HG02884 (cell line): Measurements from ENCODE around the gene ARL4A.

Experiments used
- ATAC-seq: cut with Tn5 transposase; IDR thresholded peaks from one replicate; pipeline ENCODE4 v1.9.1; 2021; ENCODE audit warnings: mild to moderate bottlenecking, moderate library complexity; ENCODE audit not compliant: unreplicated experiment

Gene ARL4A

DNA sequence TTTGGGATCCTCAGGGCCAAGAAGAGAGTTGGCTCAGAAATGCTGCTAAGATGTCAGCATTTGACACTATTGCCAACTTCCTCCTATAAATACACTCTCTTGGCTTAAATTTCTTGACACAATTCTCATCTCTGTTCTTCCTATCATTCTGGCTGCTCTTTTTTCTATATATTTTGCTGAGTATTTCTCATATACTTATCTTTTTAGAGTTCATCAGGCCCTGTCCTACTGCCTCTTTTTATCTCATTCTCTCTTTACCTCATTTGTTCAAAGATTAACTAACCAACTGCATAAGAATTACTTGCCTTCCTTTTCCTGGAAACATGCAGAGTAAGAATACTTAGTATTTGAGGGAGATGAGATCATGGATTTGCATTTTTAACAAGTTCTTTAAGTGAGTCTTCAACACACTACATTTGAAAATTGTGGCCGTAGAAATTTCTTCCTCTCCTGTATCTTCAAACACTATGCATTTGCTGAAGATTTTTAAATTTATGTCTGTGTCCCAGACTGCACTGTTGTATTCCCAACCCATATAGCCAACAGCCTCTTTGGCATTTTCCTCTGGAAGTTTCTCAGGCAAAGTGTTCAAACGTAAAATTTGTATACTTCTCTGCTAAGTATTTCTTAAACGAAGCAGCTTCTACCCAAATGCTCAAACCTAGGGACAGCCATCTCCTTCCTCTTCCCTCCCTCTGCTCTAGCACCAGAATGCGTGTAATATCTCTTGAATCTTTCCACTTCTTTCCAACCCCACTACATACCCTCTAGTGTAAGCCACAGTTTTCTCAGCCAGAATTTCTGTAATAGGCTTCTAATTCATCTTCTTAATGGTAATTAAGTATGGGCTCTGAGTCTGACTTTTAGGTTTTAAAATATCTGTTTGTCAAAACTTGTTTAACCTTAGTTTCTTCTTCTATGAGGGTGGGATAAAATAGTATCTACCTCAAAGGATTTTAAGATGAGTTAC lies 35.5 kb downstream of the ARL4A start:
- ATAC-seq: no peak

DNA sequence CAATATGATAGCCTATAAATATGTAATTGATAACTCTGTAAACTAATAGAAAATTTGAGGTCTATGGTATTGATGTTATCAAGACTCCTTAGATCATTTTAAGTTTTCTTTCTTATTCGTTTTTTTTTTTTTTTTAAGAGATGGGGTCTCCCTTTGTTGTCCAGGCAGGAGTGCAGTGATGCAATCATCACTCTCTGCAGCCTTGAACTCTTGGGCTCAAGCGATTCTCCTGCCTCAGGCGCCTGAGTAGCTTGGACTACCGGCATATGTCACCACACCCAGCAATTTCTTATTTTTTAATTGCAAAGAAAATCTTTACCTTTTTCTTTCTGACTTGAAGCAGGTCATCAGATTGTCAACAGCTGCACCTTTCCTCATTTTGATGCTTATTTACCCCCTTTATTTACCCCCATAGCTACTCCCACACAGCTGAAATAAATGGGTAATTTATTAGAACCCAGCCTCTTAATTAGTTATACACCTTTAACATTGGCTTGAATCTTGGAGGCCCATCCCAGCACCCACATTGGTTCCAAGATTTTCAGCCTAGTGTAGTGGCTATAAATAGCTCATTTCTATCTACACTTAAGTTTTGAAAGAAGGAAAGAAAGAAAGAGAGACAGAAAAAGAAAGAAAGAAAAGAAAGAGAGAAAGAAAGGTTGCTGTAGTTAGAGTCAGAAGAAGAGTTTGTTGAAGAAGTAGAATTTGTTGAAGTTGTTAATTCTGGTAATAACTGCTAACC lies 38.3 kb downstream of the ARL4A start:
- ATAC-seq: no peak

DNA sequence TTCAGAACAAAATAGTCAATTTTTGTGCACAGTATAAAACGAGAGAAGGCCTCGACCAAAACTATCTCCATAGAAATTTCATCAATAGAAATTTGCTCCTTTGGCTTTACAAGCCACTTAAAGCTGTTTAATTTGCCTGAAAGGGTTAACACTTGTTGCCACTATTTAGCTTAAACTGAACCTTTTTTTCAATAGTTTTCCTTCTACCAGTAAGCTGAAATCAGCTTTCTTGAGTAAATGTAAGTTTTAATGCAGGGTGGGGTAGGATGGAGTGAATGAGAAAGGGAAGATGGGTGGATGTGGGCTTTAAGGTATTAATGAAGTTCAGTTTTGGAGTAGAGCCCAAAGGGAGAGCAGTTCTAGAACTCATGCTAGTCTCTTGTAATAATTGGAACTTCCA lies 39.5 kb downstream of the ARL4A start:
- ATAC-seq: no peak

DNA sequence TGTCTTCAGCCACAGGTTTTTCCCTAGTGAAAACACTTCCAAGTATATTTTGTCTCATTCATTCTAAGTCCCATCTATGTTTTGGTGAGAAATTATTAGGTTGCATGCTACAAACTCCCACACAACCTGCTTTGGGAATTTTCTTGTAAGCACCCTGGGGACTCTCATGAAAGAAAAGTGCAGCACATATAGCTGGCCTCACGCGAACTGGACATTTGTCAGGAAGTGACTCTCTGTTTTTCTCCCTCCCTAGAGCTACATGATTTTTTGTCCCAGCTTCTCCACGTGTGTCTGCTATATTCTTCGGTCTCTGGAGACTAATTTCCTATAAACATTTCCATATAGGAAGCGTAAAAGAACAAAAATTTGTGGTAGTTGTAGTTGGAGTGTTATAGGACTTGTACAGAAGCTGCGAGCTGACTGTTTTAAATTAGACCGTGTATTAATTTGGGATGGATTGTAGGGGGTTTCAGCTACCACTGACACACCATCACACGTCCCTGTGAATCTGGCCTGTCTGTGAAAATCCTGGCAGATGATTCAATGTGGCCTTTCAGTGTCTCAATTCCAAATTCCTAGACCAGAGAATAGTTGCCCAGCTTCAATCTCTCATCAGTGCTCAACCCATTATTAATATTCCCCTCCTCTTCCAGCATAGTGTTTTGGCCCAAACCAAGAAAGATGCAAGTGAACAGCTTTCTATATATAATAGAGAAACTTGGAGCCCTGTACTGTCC lies 40.2 kb downstream of the ARL4A start:
- no peak for ATAC-seq

DNA sequence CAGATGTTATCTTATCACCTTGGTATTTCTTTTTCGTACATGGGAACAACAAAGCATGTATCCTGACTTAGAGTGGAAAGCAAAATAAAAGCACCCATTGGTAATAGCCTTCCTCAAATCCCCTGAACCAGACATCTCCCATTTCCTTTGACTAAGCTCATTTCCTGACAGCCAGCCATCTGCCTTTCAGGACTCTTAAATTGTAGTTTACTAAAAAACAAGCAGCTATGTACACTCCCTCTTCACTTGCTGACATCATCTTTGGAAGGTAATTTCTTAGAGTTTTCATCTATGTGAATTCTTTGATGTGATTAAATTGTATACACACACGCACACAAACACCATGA lies 40.7 kb downstream of the ARL4A start:
- ATAC-seq: no peak

DNA sequence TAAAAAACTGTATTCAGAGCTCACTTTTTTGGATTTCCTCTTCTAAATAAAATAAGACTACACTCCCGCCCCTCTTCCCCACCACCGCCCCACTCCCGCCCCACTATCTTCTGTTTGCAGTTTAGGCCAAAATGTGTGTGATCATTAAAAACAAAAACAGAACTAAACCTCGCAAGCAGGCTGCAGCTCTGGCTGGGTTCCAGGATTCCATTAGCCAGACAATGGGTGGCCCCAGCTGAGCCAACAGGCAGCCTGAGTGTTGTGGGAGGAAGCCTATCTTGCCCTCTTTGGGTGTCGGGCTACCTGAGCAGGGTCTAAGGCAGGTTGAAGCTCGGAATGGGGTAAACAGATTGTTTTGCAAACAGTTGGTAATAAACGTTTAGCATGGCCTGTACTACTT lies 41.7 kb downstream of the ARL4A start:
- ATAC-seq: no peak

DNA sequence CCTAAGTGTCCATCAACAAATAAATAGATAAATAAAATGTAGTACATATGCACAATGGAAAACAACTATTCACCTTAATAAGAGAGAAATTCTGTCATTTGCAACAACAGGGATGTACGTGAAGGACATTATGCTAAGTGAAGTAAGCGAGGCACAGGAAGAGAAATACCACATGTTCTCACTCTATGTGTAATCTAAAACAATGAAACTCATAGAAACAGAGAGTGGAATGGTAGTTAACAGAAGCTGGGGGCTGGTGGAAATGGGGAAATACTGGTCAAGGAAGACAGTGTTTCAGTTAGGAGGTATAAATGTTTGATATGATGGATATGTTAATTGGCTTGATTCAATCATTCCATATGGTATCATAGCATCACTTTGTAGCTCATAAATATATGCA lies 43.1 kb downstream of the ARL4A start:
- no peak for ATAC-seq

DNA sequence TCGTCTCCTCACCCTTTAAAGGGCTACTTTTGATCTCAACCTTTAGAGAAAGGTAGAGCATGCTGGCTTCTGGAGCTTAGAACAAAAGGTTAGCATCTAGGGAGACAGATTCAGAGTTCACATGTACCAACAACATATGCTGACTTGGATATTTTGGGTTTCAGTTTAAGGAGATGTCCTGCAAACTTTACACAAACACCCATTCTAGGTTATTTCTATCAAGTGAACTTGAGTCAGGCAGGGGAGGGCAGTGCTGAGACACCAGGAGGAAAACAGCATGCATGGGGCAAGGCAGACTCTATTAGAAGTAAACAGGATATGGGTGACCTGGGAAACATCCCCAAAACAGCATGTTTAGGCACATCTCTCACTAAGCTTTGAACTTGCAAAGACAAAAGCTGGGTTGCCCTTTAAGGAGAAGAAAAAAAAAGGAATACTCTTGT lies 43.8 kb downstream of the ARL4A start:
- no peak for ATAC-seq

DNA sequence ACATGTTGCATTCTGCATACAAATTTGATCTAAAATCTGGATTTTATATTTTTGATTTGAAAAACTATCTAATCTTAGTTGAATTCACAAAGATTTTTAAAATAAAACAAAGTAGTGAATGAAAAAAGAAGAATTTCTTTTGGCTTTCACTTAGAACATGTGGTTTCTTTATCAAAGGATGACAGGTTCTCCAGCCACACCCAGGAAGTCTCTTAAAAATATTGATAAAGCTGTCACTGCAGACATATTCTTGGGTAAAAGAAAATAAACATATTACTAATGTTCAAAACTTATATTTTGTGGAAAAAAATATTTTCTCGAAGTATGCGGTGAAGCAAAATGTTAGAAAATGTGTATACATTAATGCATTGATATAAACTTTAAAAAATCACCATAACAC lies 44.3 kb downstream of the ARL4A start:
- ATAC-seq: no peak

DNA sequence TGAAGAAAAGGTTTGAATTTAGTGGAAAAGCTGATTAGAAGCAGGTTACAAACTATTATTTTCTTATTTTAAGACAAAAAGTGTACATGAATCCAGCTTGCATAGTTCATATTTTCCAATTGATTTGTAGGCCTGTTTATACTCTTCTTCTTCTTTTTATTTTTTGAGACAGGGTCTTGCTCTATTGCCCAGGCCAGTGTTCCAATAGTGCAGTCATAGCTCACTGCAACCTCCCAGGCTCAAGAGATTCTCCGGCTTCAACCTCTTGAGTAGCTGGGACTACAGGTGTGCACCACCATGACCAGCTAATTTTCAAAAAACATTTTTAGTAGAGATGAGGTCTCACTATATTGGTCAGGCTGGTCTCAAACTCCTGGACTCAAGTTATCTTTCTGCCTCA lies 45.0 kb downstream of the ARL4A start:
- ATAC-seq: no peak

DNA sequence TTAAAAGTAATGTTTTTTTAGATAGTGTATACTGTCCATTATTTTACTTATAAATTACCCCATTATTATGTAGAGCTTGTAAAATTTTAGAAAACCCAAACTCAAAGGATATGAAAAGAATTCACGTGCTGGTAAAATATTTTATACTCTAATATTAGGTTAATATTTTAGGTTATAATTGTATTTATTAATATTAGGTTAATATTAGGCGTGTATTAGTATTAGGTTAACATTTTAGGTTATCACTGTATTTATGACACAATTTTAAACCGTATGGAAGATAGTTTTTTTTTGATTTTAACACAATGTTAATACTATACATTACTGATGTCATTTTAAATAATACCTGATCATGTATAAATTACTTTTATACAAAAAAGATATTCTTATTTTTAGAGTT lies 48.5 kb downstream of the ARL4A start:
- ATAC-seq: no peak

DNA sequence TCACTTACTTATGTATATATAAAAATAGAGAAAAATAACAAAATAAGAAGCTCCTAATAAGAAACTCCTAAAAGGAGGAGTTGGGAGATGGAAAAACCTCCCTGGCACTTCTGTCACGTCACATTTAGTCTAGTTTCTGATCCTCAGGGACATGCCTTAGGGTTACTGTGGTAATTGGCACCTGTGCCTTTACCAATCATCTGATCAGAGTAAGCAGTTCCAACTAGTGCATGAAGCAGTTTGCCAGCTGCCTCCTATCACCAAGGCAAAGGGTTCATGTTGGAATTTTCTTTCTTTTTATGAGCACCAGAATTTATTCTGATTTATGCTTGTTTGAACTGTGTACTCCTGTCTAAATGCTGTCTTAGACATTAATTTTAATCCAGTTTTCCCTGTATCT lies 49.9 kb downstream of the ARL4A start:
- no peak for ATAC-seq

DNA sequence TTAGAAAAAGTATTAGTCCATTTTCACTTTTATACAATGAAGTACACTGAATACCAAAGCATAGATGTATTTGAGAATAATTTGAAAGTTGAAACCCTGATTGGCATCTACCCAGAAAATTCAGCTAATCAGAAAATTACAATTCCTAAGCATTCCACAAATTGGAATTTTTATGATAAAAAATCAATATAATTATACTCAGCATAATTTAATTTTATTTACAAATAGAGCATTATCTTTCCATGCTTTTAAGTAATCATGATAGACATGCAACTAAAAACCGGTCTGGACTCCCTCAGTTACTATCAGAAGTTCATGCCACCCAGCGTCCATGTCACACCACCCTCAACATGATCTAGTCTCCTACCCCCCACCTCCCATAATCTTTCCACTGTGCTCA lies 50.4 kb downstream of the ARL4A start:
- ATAC-seq: no peak

DNA sequence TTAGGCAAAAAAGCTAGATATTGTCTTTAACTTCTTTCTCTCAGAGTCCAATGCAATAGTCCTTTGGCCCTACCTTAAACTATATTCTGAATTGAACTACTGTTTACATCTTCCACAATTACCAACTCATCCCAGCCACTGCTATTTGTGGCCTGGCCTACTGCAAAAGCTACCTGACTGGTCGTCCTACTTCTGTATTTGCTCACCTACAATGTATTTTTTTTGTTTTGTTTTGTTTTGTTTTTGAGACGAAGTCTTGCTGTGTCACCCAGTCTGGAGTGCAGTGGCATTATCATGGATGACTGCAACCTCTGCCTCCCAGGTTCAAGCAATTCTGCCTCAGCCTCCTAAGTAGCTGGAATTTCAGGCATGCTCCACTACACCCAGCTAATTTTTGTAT lies 51.2 kb downstream of the ARL4A start:
- no peak for ATAC-seq
